Measurements from ENCODE around the gene SCN10A.

- TF ChIP-seq POLR2AphosphoS5 (IDR thresholded peaks at IDR 0.05; ENCODE audit: low read depth, low read length) (no peak), POLR2A (IDR thresholded peaks at IDR 0.05; ENCODE audit: low read depth, low read length) (no peak), PAX5 (IDR thresholded peaks at IDR 0.05; ENCODE audit: insufficient read depth, low read length, severe bottlenecking) (no peak)
These were observed 92.2 kb downstream of the SCN10A start for GRCh38 chr3:38723569-38724391.

All from GM12891 (cell line).